ENCODE results near the gene FH. TPM values are rescaled to one million over a fixed set of nuclear protein-coding genes. Genes with fewer than 3 reads are reported as not detected.

Gene FH
- total and polyA plus RNA-seq, 2 of the 13 experiments (the other 11 are each of a cell fraction or from before 2014, with no cell fraction given): 39.2 to 152 TPM

GRCh38 chr1:241499910-241500309 lies 19.6 kb downstream of the FH start (continued):
- TF ChIP-seq JUNB (CRISPR knock-in tag; IDR thresholded peaks at IDR 0.05; ENCODE audit: borderline replicate concordance) (no peak), U2AF1 (optimal IDR thresholded peaks at IDR 0.05; ENCODE audit: low read depth, low read length) (no peak)

DNA sequence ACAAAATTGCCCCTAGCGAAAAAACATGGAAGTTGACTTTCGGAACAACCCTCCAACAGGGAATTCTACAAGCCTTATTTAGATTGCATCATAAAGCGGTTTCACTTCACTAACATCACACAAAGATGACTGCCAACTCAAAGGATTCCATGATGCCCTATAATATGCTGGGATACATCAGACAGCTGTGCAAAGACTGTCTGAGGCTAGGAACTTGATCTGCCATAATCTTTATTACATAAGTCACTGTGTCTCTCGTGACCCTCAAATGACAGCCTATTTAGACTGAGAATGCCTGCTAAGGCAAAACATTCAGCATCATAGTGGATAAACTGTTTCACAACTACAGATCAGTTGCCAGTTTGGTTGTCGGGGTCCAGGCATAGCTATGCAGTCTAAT lies 23.8 kb downstream of the FH start:
- no peak overlapping the region for H3K27ac ChIP-seq (ENCODE audit: extremely low read length, insufficient read depth, low read length)
- no TSS peak for BruUV-seq (replicated peaks)
- in situ Hi-C loops (cut with HindIII; ENCODE audit: extremely low pct_ligation_motif_present, low pct_unique_long_range_greater_than_20kb) (loop anchor here (25.0 kb wide), 1 partner anchor 608 kb away; no protein-coding TSS in a partner anchor), intact Hi-C loops (cut with micrococcal nuclease; ENCODE audit: unreplicated experiment) (no loop called here)
- H3K36me3 ChIP-seq (replicated peaks in 1 of 2; ENCODE audit: control insufficient read depth in 1 of 2, insufficient read depth in 2 of 2, low read length in 2 of 2): peaks cover 5 to 39% of the 10 kb centered on the region in 2 experiments
- ATAC-seq: no peak
- no peaks in the 10 kb centered on the region for H3K4me1 ChIP-seq (ENCODE audit: insufficient read depth, low read length)
- no peak overlapping the region for H2AFZ ChIP-seq (ENCODE audit: low read length)
- H3K27me3 ChIP-seq (ENCODE audit: control insufficient read depth in 1 of 2, insufficient read depth in 2 of 2, low read length in 2 of 2): no peaks in the 10 kb centered on the region
- POLR2A ChIA-PET: no interaction called here
- no peak overlapping the region for H3K4me3 ChIP-seq (replicated peaks in 1 of 3; ENCODE audit: insufficient read depth in 1 of 3, low read depth in 2 of 3, low read length in 3 of 3)
- no peaks in the 10 kb centered on the region for H3K9me3 ChIP-seq (ENCODE audit: low read length)
- FAIRE-seq: no peak
- CTCF ChIA-PET (ENCODE audit: low intra/inter-chr PET ratio, low total read pairs): no interaction called here
- H4K20me1 ChIP-seq (ENCODE audit: insufficient read depth, low read length): no peaks in the 10 kb centered on the region
- TF ChIP-seq MED1 (CRISPR knock-in tag; IDR thresholded peaks at IDR 0.05) (no peak), KAT2B (IDR thresholded peaks at IDR 0.05; ENCODE audit: borderline replicate concordance, low read depth, low read length) (no peak), HDAC6 (IDR thresholded peaks at IDR 0.05; ENCODE audit: low read depth, low read length) (no peak), ZNF737 (CRISPR knock-in tag; IDR thresholded peaks at IDR 0.05; ENCODE audit: borderline replicate concordance) (no peak), ZNF800 (CRISPR knock-in tag; IDR thresholded peaks at IDR 0.05) (no peak), SOX13 (IDR thresholded peaks at IDR 0.05) (no peak), SOX13 (CRISPR knock-in tag; conservative IDR thresholded peaks at IDR 0.05 in 1 of 2, IDR thresholded peaks at IDR 0.05 in 1 of 2) (no peak), MBD4 (IDR thresholded peaks at IDR 0.05; ENCODE audit: borderline replicate concordance, low read length) (no peak), CHCHD3 (CRISPR knock-in tag; IDR thresholded peaks at IDR 0.05) (no peak), SP1 (IDR thresholded peaks at IDR 0.05) (no peak), SP1 (CRISPR knock-in tag; IDR thresholded peaks at IDR 0.05) (no peak), ZNF780A (CRISPR knock-in tag; IDR thresholded peaks at IDR 0.05) (no peak), SETDB1 (CRISPR knock-in tag; IDR thresholded peaks at IDR 0.05; ENCODE audit: borderline replicate concordance) (no peak), FOXK1 (CRISPR knock-in tag; IDR thresholded peaks at IDR 0.05; ENCODE audit: borderline replicate concordance, low read depth) (no peak), ZNF260 (CRISPR knock-in tag; IDR thresholded peaks at IDR 0.05; ENCODE audit: borderline replicate concordance, low read depth) (no peak), CBX5 (CRISPR knock-in tag; IDR thresholded peaks at IDR 0.05; ENCODE audit: borderline replicate concordance) (no peak), CBX1 (IDR thresholded peaks at IDR 0.05; ENCODE audit: low read depth) (no peak), NR2C2 (CRISPR knock-in tag; IDR thresholded peaks at IDR 0.05; ENCODE audit: borderline replicate concordance) (no peak), ATF7-NPFF (CRISPR knock-in tag; IDR thresholded peaks at IDR 0.05; ENCODE audit: low read depth) (no peak), CEBPG (CRISPR knock-in tag; IDR thresholded peaks at IDR 0.05) (no peak), DR1 (CRISPR knock-in tag; IDR thresholded peaks at IDR 0.05) (no peak)
- H3K4me2 ChIP-seq (ENCODE audit: low read depth, low read length): no peak overlapping the region
- H3K9ac ChIP-seq (ENCODE audit: insufficient read depth, low read depth, low read length): no peak overlapping the region
- no peak for DNase-seq (ENCODE audit: low spot score)
- WGBS (ENCODE audit: low lambda C conversion rate): 94% methylated on average over 5 of the region's 5 CpGs
- no peaks in the 10 kb centered on the region for H3K79me2 ChIP-seq (ENCODE audit: insufficient read depth, low read length)
